Measurements from ENCODE around the gene DPF3.

Gene DPF3

GRCh38 chr14:72845196-72845595 is 48.7 kb downstream of the DPF3 start:
- no peak overlapping the region for H3K4me3 ChIP-seq (ENCODE audit: low read depth, low read length)

GRCh38 chr14:72844524-72844923 is 49.4 kb downstream of the DPF3 start:
- H3K4me3 ChIP-seq (ENCODE audit: low read depth, low read length) = no peak overlapping the region

- no peak overlapping the region for H3K4me3 ChIP-seq (ENCODE audit: low read depth, low read length)
Measured at GRCh38 chr14:72839753-72840607, 53.9 kb downstream of the DPF3 start.

- H3K4me3 ChIP-seq (ENCODE audit: low read depth, low read length) = no peak overlapping the region
Measured at GRCh38 chr14:72839351-72839750, 54.5 kb downstream of the DPF3 start.

GRCh38 chr14:72836085-72836484 is 57.8 kb downstream of the DPF3 start:
- no peak overlapping the region for H3K4me3 ChIP-seq (ENCODE audit: low read depth, low read length)

GRCh38 chr14:72833174-72833573 is 60.7 kb downstream of the DPF3 start:
- no peak overlapping the region for H3K4me3 ChIP-seq (ENCODE audit: low read depth, low read length)

- H3K4me3 ChIP-seq (ENCODE audit: low read depth, low read length) = no peak overlapping the region
Measured at GRCh38 chr14:72830786-72831594, 62.9 kb downstream of the DPF3 start.

GRCh38 chr14:72830356-72830755 is 63.5 kb downstream of the DPF3 start:
- no peak overlapping the region for H3K4me3 ChIP-seq (ENCODE audit: low read depth, low read length)

GRCh38 chr14:72828604-72829003 is 65.3 kb downstream of the DPF3 start:
- no peak overlapping the region for H3K4me3 ChIP-seq (ENCODE audit: low read depth, low read length)

GRCh38 chr14:72826039-72826438 is 67.9 kb downstream of the DPF3 start:
- H3K4me3 ChIP-seq (ENCODE audit: low read depth, low read length) = no peak overlapping the region

GRCh38 chr14:72825486-72825885 is 68.4 kb downstream of the DPF3 start:
- H3K4me3 ChIP-seq (ENCODE audit: low read depth, low read length) = no peak overlapping the region

GRCh38 chr14:72824051-72824450 is 69.8 kb downstream of the DPF3 start:
- H3K4me3 ChIP-seq (ENCODE audit: low read depth, low read length) = no peak overlapping the region

GRCh38 chr14:72822946-72823611 is 70.8 kb downstream of the DPF3 start:
- no peak overlapping the region for H3K4me3 ChIP-seq (ENCODE audit: low read depth, low read length)

GRCh38 chr14:72818998-72819397 is 74.9 kb downstream of the DPF3 start:
- H3K4me3 ChIP-seq (ENCODE audit: low read depth, low read length) = no peak overlapping the region

GRCh38 chr14:72816287-72816686 is 77.6 kb downstream of the DPF3 start:
- no peak overlapping the region for H3K4me3 ChIP-seq (ENCODE audit: low read depth, low read length)

- H3K4me3 ChIP-seq (ENCODE audit: low read depth, low read length) = no peak overlapping the region
Measured at GRCh38 chr14:72815430-72815829, 78.5 kb downstream of the DPF3 start.

- no peak overlapping the region for H3K4me3 ChIP-seq (ENCODE audit: low read depth, low read length)
Measured at GRCh38 chr14:72812292-72812851, 81.5 kb downstream of the DPF3 start.

GRCh38 chr14:72810201-72810600 is 83.7 kb downstream of the DPF3 start:
- no peak overlapping the region for H3K4me3 ChIP-seq (ENCODE audit: low read depth, low read length)

- no peak overlapping the region for H3K4me3 ChIP-seq (ENCODE audit: low read depth, low read length)
Measured at GRCh38 chr14:72809063-72809462, 84.8 kb downstream of the DPF3 start.

- no peak overlapping the region for H3K4me3 ChIP-seq (ENCODE audit: low read depth, low read length)
Measured at GRCh38 chr14:72808564-72808963, 85.3 kb downstream of the DPF3 start.

- H3K4me3 ChIP-seq (ENCODE audit: low read depth, low read length) = no peak overlapping the region
Measured at GRCh38 chr14:72802588-72802946, 91.3 kb downstream of the DPF3 start.

Data from iPS-11a (cell line).